Neuronal stem cell (in vitro differentiated cells): ENCODE data around the gene GJD4.

ENCODE experiments used
- DNase-seq: peaks from one replicate; pipeline ENCODE4 v3.0.0-alpha.2; 2013; ENCODE audit warnings: low spot score
- H2AFZ ChIP-seq: one replicate; pipeline ENCODE4 v1.6.1; 2013; ENCODE audit warnings: mild to moderate bottlenecking, low read length, inconsistent platforms
- H2AK5ac ChIP-seq: 2 replicates; pipeline ENCODE4 v1.6.1; 2013; ENCODE audit warnings: low read depth, mild to moderate bottlenecking, inconsistent platforms, low read length, moderate library complexity, mixed read lengths
- H2BK120ac ChIP-seq: 2 replicates; pipeline ENCODE4 v1.6.1; 2013; ENCODE audit warnings: low read depth, mild to moderate bottlenecking, inconsistent platforms, low read length, moderate library complexity, mixed read lengths
- H2BK12ac ChIP-seq: one replicate; pipeline ENCODE4 v1.6.1; 2013; ENCODE audit warnings: low read length, inconsistent platforms
- H2BK15ac ChIP-seq: 2 replicates; pipeline ENCODE4 v1.6.1; 2013; ENCODE audit warnings: mild to moderate bottlenecking, low read length, inconsistent platforms, mixed read lengths
- H2BK5ac ChIP-seq: one replicate; pipeline ENCODE4 v1.6.1; 2013; ENCODE audit warnings: inconsistent platforms, mild to moderate bottlenecking, low read length, moderate library complexity
- H3K14ac ChIP-seq: one replicate; pipeline ENCODE4 v1.6.1; 2013; ENCODE audit warnings: low read length, inconsistent platforms
- H3K18ac ChIP-seq: 2 replicates; pipeline ENCODE4 v1.6.1; 2013; ENCODE audit warnings: low read length, inconsistent platforms
- H3K23ac ChIP-seq: 2 replicates; pipeline ENCODE4 v1.6.1; 2013; ENCODE audit warnings: low read depth, mild to moderate bottlenecking, mixed read lengths, low read length, inconsistent platforms; ENCODE audit not compliant: poor library complexity
- H3K27ac ChIP-seq: replicated peaks from 3 replicates; pipeline ENCODE4 v1.5.1; 2013; ENCODE audit warnings: low read length, inconsistent platforms
- H3K27me3 ChIP-seq, 3 experiments: 2 replicates each; pipeline ENCODE4 v1.6.1; 2013; ENCODE audit warnings: low read length in 3 of 3, mild to moderate bottlenecking in 2 of 3, inconsistent platforms in 1 of 3, low read depth in 1 of 3, mixed read lengths in 1 of 3, moderate library complexity in 1 of 3; ENCODE audit not compliant: control insufficient read depth in 3 of 3, insufficient read depth in 3 of 3
- H3K36me3 ChIP-seq, 2 donors: replicated peaks in 1 of 2; 2 replicates each; pipeline ENCODE4 v1.6.1; 2013; ENCODE audit warnings: low read length in 2 of 2; ENCODE audit not compliant: control insufficient read depth in 2 of 2, insufficient read depth in 2 of 2
- H3K4ac ChIP-seq: 2 replicates; pipeline ENCODE4 v1.6.1; 2013; ENCODE audit warnings: inconsistent platforms, mild to moderate bottlenecking, low read length, moderate library complexity
- H3K4me1 ChIP-seq, 2 donors: 1 replicate in 1 of 2; 2 replicates in 1 of 2; pipeline ENCODE4 v1.6.1; 2013; ENCODE audit warnings: low read length in 2 of 2, low read depth in 1 of 2; ENCODE audit not compliant: control insufficient read depth in 2 of 2, insufficient read depth in 1 of 2
- H3K4me2 ChIP-seq: one replicate; pipeline ENCODE4 v1.6.1; 2013; ENCODE audit warnings: mild to moderate bottlenecking, low read length, inconsistent platforms; ENCODE audit not compliant: insufficient read depth, poor library complexity, severe bottlenecking
- H3K4me3 ChIP-seq, 2 donors: 2 replicates each; pipeline ENCODE4 v1.5.1; 2013; ENCODE audit warnings: low read length in 2 of 2, mild to moderate bottlenecking in 2 of 2, inconsistent platforms in 1 of 2, moderate library complexity in 1 of 2
- H3K79me1 ChIP-seq: one replicate; pipeline ENCODE4 v1.6.1; 2013; ENCODE audit warnings: low read depth, mild to moderate bottlenecking, inconsistent platforms, low read length, moderate library complexity
- H3K9ac ChIP-seq: one replicate; pipeline ENCODE4 v1.6.1; 2013; ENCODE audit warnings: mild to moderate bottlenecking, low read depth, low read length, inconsistent platforms; ENCODE audit not compliant: poor library complexity
- H3K9me3 ChIP-seq, 2 donors: replicated peaks in 1 of 2; 2 replicates each; pipeline versions ENCODE3 to v1.6.1; 2013; ENCODE audit warnings: low read length in 2 of 2, mild to moderate bottlenecking in 2 of 2, inconsistent platforms in 1 of 2, low read depth in 1 of 2, mixed read lengths in 1 of 2, moderate library complexity in 1 of 2; ENCODE audit not compliant: control insufficient read depth in 2 of 2, insufficient read depth in 1 of 2
- H4K8ac ChIP-seq: one replicate; pipeline ENCODE4 v1.6.1; 2013; ENCODE audit warnings: low read depth, mild to moderate bottlenecking, inconsistent platforms, low read length, moderate library complexity
- H4K91ac ChIP-seq: one replicate; pipeline ENCODE4 v1.6.1; 2013; ENCODE audit warnings: low read length, low read depth, mild to moderate bottlenecking, inconsistent platforms; ENCODE audit not compliant: poor library complexity
- WGBS, 2 donors: extraction: QIAGEN DNeasy Blood & Tissue Kit; methylation state at CpG; one replicate each; pipeline ENCODE4 v1.1.7; 2013; ENCODE audit warnings: missing lambda C conversion rate in 2 of 2, mixed read lengths in 1 of 2; ENCODE audit not compliant: insufficient read length in 2 of 2, insufficient replicate concordance in 1 of 2; ENCODE audit errors: extremely low coverage in 2 of 2; 5-methylcytosine and 5-hydroxymethylcytosine counted together

Gene GJD4

GRCh38 chr10:35561715-35562114 is 43.4 kb upstream of the GJD4 start:
- H3K4ac ChIP-seq, result no peak overlapping the region
- no peak overlapping the region for H2BK5ac ChIP-seq
- no peak overlapping the region for H4K91ac ChIP-seq
- H3K4me1 ChIP-seq, result no peaks in the 10 kb centered on the region
- H3K36me3 ChIP-seq, result peaks cover 5 to 21% of the 10 kb centered on the region in 2 donors
- H2AK5ac ChIP-seq, result no peak overlapping the region
- no peaks in the 10 kb centered on the region for H3K27me3 ChIP-seq
- no peak overlapping the region for H2BK120ac ChIP-seq
- H3K14ac ChIP-seq, result no peak overlapping the region
- H3K4me2 ChIP-seq, result no peak overlapping the region
- H3K4me3 ChIP-seq, result no peak overlapping the region
- H3K79me1 ChIP-seq, result peaks cover 2% of the 10 kb centered on the region
- no peak overlapping the region for H3K18ac ChIP-seq
- peak overlapping the region; percentile 68 for H3K9ac ChIP-seq
- no peak overlapping the region for H4K8ac ChIP-seq
- no CpG with 5 or more reads among the region's 5 CpGs for WGBS, 2 donors
- no peak overlapping the region for H3K23ac ChIP-seq
- no peak for DNase-seq
- H2BK12ac ChIP-seq, result no peak overlapping the region
- H3K9me3 ChIP-seq, result no peaks in the 10 kb centered on the region
- H3K27ac ChIP-seq, result no peak overlapping the region
- H2AFZ ChIP-seq, result no peak overlapping the region
- H2BK15ac ChIP-seq, result no peak overlapping the region

- no peaks in the 10 kb centered on the region for H3K4me1 ChIP-seq
- no peak overlapping the region for H3K14ac ChIP-seq
- no peak overlapping the region for H2BK15ac ChIP-seq
- peaks cover 5 to 27% of the 10 kb centered on the region in 2 donors for H3K36me3 ChIP-seq
- no peak overlapping the region for H3K18ac ChIP-seq
- H2BK120ac ChIP-seq, result no peak overlapping the region
- no peak overlapping the region for H2AFZ ChIP-seq
- H3K9ac ChIP-seq, result no peak overlapping the region
- no peak overlapping the region for H3K27ac ChIP-seq
- H4K8ac ChIP-seq, result no peak overlapping the region
- no peaks in the 10 kb centered on the region for H3K9me3 ChIP-seq
- H3K4ac ChIP-seq, result no peak overlapping the region
- H3K4me2 ChIP-seq, result no peak overlapping the region
- no peak overlapping the region for H3K4me3 ChIP-seq
- H2AK5ac ChIP-seq, result no peak overlapping the region
- WGBS, 2 donors, result no CpG with 5 or more reads among the region's 1 CpG
- H3K27me3 ChIP-seq, result no peaks in the 10 kb centered on the region
- H4K91ac ChIP-seq, result no peak overlapping the region
- H2BK5ac ChIP-seq, result no peak overlapping the region
- H3K23ac ChIP-seq, result no peak overlapping the region
- no peak for DNase-seq
- H2BK12ac ChIP-seq, result no peak overlapping the region
- peaks cover 2% of the 10 kb centered on the region for H3K79me1 ChIP-seq
These were observed 42.7 kb upstream of the GJD4 start for GRCh38 chr10:35562427-35562826.

- H2AK5ac ChIP-seq, result no peak overlapping the region
- H2BK5ac ChIP-seq, result no peak overlapping the region
- H3K27me3 ChIP-seq, result no peaks in the 10 kb centered on the region
- H2BK15ac ChIP-seq, result no peak overlapping the region
- H3K9ac ChIP-seq, result no peak overlapping the region
- H2BK120ac ChIP-seq, result no peak overlapping the region
- DNase-seq, result peak; percentile 64
- H3K4me3 ChIP-seq, result no peak overlapping the region
- H3K36me3 ChIP-seq, result peaks cover 5 to 36% of the 10 kb centered on the region in 2 donors
- no peaks in the 10 kb centered on the region for H3K4me1 ChIP-seq
- no peaks in the 10 kb centered on the region for H3K9me3 ChIP-seq
- no peak overlapping the region for H2BK12ac ChIP-seq
- no peak overlapping the region for H3K27ac ChIP-seq
- H3K14ac ChIP-seq, result no peak overlapping the region
- H3K23ac ChIP-seq, result no peak overlapping the region
- H3K18ac ChIP-seq, result no peak overlapping the region
- no peak overlapping the region for H3K4ac ChIP-seq
- peaks cover 2% of the 10 kb centered on the region for H3K79me1 ChIP-seq
- no CpG with 5 or more reads among the region's 13 CpGs for whole genome bisulfite sequencing, 2 donors
- no peak overlapping the region for H2AFZ ChIP-seq
- H4K8ac ChIP-seq, result no peak overlapping the region
- H3K4me2 ChIP-seq, result no peak overlapping the region
- no peak overlapping the region for H4K91ac ChIP-seq
These were observed 41.8 kb upstream of the GJD4 start for GRCh38 chr10:35563261-35563891.

GRCh38 chr10:35564341-35564968 is 40.7 kb upstream of the GJD4 start:
- Histone ChIP-seq H3K4ac (no peak overlapping the region), H3K4me1 (no peaks in the 10 kb centered on the region), H3K27me3 (no peaks in the 10 kb centered on the region), H3K36me3 (peaks cover 7 to 46% of the 10 kb centered on the region in 2 donors), H3K79me1 (peaks cover 2% of the 10 kb centered on the region), H2AFZ (no peak overlapping the region), H2BK120ac (no peak overlapping the region), H2BK12ac (no peak overlapping the region), H3K9me3 (no peaks in the 10 kb centered on the region), H3K14ac (peak overlapping the region; percentile 25), H2BK15ac (no peak overlapping the region), H3K18ac (peak overlapping the region; percentile 44), H2BK5ac (peak overlapping the region; percentile 62), H4K91ac (no peak overlapping the region), H3K4me2 (no peak overlapping the region), H3K23ac (peak overlapping the region; percentile 25), H2AK5ac (peak overlapping the region; percentile 20), H3K27ac (no peak overlapping the region), H3K9ac (peak overlapping the region; percentile 17), H4K8ac (no peak overlapping the region), H3K4me3 (no peak overlapping the region)
- no peak for DNase-seq
- no CpG with 5 or more reads among the region's 6 CpGs for WGBS, 2 donors
